ENCODE data around the gene TMEM178B. TPM values are rescaled to one million over a fixed set of nuclear protein-coding genes. Genes with fewer than 3 reads are reported as not detected.

The TMEM178B gene
- total and polyA plus RNA-seq, 2 of the 4 experiments (the other 2 are of a cell fraction), result under 0.01 to 0.05 TPM

- POLR2A ChIA-PET (ENCODE audit: unreplicated experiment), result no interaction called here
- H3K4me3 ChIP-seq (ENCODE audit: insufficient read depth, low read depth, low read length), result no peak overlapping the region
- CTCF ChIA-PET, result no interaction called here
- no peak overlapping the region for H3K9ac ChIP-seq (ENCODE audit: low read depth, low read length)
- no CpG with 5 or more reads among the region's 6 CpGs for WGBS, 2 experiments (ENCODE audit: extremely low coverage in 2 of 2, insufficient read length in 1 of 2)
- H2BK5ac ChIP-seq (ENCODE audit: low read depth, low read length, poor library complexity, severe bottlenecking), result no peak overlapping the region
- H3K14ac ChIP-seq (replicated peaks; ENCODE audit: low read depth, low read length), result no peak overlapping the region
- H4K8ac ChIP-seq (ENCODE audit: low read depth in 2 of 2, low read length in 2 of 2), result no peak overlapping the region
- no peak overlapping the region for H2AFZ ChIP-seq (replicated peaks; ENCODE audit: low read length, poor library complexity)
- ATAC-seq (ENCODE audit: low read depth) (no peak), DNase-seq (no peak)
- H3K9me1 ChIP-seq (ENCODE audit: insufficient read depth, low read length), result no peaks in the 10 kb centered on the region
- H3K56ac ChIP-seq (ENCODE audit: extremely low read depth, insufficient read depth, low read length), result no peak overlapping the region
- H3K36me3 ChIP-seq (ENCODE audit: control insufficient read depth, insufficient read depth, low read length), result no peaks in the 10 kb centered on the region
- H4K91ac ChIP-seq (ENCODE audit: insufficient read depth, low read depth, low read length), result no peak overlapping the region
- H3K4me1 ChIP-seq (ENCODE audit: control insufficient read depth, insufficient read depth, low read length), result 0 out of 2 replicates have a peak, but pooled peaks cover 2% of the 10 kb centered on the region
- no peaks in the 10 kb centered on the region for H3K27me3 ChIP-seq (ENCODE audit: control insufficient read depth, insufficient read depth, low read length)
- TF ChIP-seq SMC3 (IDR thresholded peaks at IDR 0.05; ENCODE audit: low read depth, low read length) (no peak), POLR2A (IDR thresholded peaks at IDR 0.05; ENCODE audit: low read depth, low read length) (no peak), CEBPB (IDR thresholded peaks at IDR 0.05; ENCODE audit: low read depth, low read length) (no peak), ELK1 (IDR thresholded peaks at IDR 0.05; ENCODE audit: borderline replicate concordance, low read depth, low read length) (no peak), CHD1 (IDR thresholded peaks at IDR 0.05; ENCODE audit: low read depth, low read length) (no peak), RAD21 (IDR thresholded peaks at IDR 0.05; ENCODE audit: low read length) (no peak), RCOR1 (IDR thresholded peaks at IDR 0.05; ENCODE audit: insufficient replicate concordance, low read length) (no peak), MAFK (IDR thresholded peaks at IDR 0.05; ENCODE audit: low read depth, low read length) (no peak), MXI1 (IDR thresholded peaks at IDR 0.05; ENCODE audit: borderline replicate concordance, low read depth, low read length) (no peak), MAZ (IDR thresholded peaks at IDR 0.05; ENCODE audit: borderline replicate concordance, low read depth, low read length) (no peak)
- TF ChIP-seq, protein P1, sequence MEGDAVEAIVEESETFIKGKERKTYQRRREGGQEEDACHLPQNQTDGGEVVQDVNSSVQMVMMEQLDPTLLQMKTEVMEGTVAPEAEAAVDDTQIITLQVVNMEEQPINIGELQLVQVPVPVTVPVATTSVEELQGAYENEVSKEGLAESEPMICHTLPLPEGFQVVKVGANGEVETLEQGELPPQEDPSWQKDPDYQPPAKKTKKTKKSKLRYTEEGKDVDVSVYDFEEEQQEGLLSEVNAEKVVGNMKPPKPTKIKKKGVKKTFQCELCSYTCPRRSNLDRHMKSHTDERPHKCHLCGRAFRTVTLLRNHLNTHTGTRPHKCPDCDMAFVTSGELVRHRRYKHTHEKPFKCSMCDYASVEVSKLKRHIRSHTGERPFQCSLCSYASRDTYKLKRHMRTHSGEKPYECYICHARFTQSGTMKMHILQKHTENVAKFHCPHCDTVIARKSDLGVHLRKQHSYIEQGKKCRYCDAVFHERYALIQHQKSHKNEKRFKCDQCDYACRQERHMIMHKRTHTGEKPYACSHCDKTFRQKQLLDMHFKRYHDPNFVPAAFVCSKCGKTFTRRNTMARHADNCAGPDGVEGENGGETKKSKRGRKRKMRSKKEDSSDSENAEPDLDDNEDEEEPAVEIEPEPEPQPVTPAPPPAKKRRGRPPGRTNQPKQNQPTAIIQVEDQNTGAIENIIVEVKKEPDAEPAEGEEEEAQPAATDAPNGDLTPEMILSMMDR (conservative IDR thresholded peaks at IDR 0.05; ENCODE audit: low read depth, low read length), result no peak
- no peak overlapping the region for H3K23ac ChIP-seq (ENCODE audit: low read depth, low read length)
- no peak overlapping the region for H3K4me2 ChIP-seq (ENCODE audit: low read depth, low read length)
- no peak overlapping the region for H4K5ac ChIP-seq (ENCODE audit: low read depth, low read length)
- no peaks in the 10 kb centered on the region for H3K79me1 ChIP-seq (ENCODE audit: low read depth in 1 of 2, low read length in 2 of 2)
- dilution Hi-C loops (cut with HindIII; ENCODE audit: low sequenced_read_pairs, unreplicated experiment), result no loop called here
- H3K27ac ChIP-seq (ENCODE audit: insufficient read depth, low read length), result no peak overlapping the region
- in situ Hi-C loops (cut with MboI; ENCODE audit: low sequenced_read_pairs), result no loop called here
- no peak overlapping the region for H2AK5ac ChIP-seq (ENCODE audit: low read depth, low read length)
- no peak overlapping the region for H2BK20ac ChIP-seq (ENCODE audit: low read depth, low read length)
- no peaks in the 10 kb centered on the region for H4K20me1 ChIP-seq (ENCODE audit: insufficient read depth, low read length)
- no peak overlapping the region for H3K4ac ChIP-seq (ENCODE audit: low read depth, low read length)
- BruUV-seq (replicated peaks), result no TSS peak
- H3K18ac ChIP-seq (ENCODE audit: low read depth, low read length), result no peak overlapping the region
- no peak overlapping the region for H2BK120ac ChIP-seq (ENCODE audit: low read depth, low read length)
- intact Hi-C loops (cut with micrococcal nuclease), result no loop called here
- H2BK15ac ChIP-seq (ENCODE audit: low read depth, low read length), result no peak overlapping the region
- H2AK9ac ChIP-seq (replicated peaks; ENCODE audit: low read depth, low read length, poor library complexity), result no peak overlapping the region
- peaks cover 2% of the 10 kb centered on the region; the same call in 1 of the 2 replicates for H3K9me3 ChIP-seq (ENCODE audit: control insufficient read depth, insufficient read depth, low read length)
These were observed 292.3 kb downstream of the TMEM178B start for GRCh38 chr7:141366091-141366621.

Data from IMR-90 (cell line).